Smooth muscle cell (in vitro differentiated cells): ENCODE data around the gene NOL12. TPM values are rescaled to one million over a fixed set of nuclear protein-coding genes. Genes with fewer than 3 reads are reported as not detected.
A peak's percentile ranks its signal among the peaks of the same experiment; 100 is the strongest.
"Not testable (repeated sequence)": the region's sequence is repeated elsewhere in the genome, so short reads cannot be mapped to it uniquely, and the experiment has no call there.

Experiments
- DNase-seq: peaks from one replicate; lab custom pipeline; 2025; ENCODE audit not compliant: unreplicated experiment; lab: John Stamatoyannopoulos, UW
- H2AFZ ChIP-seq: fragments of 200-600 bp; sonication (generic); 2 replicates; pipeline ENCODE4 v1.6.0; 2016; ENCODE audit warnings: antibody characterized with exemption, low read depth, mild to moderate bottlenecking
- H3F3A ChIP-seq: fragments of 200-600 bp; sonication (generic); 2 replicates; pipeline ENCODE4 v1.6.0; 2017; ENCODE audit warnings: antibody characterized with exemption, low read depth
- H3K27ac ChIP-seq: fragments of 200-600 bp; sonication (generic); 2 replicates; pipeline ENCODE4 v1.5.1; 2016; ENCODE audit warnings: low read depth, mild to moderate bottlenecking
- H3K27me3 ChIP-seq: fragments of 200-600 bp; sonication (generic); 2 replicates; pipeline ENCODE4 v1.6.1; 2016; ENCODE audit warnings: low read depth, mild to moderate bottlenecking
- H3K36me3 ChIP-seq: fragments of 200-600 bp; sonication (generic); 2 replicates; pipeline ENCODE4 v1.5.1; 2016; ENCODE audit warnings: low read depth
- H3K4me1 ChIP-seq: fragments of 200-600 bp; sonication (generic); 2 replicates; pipeline ENCODE4 v1.5.1; 2016; ENCODE audit warnings: low read depth
- H3K4me2 ChIP-seq: fragments of 200-600 bp; sonication (generic); 2 replicates; pipeline ENCODE4 v1.6.0; 2016; ENCODE audit warnings: mild to moderate bottlenecking
- H3K4me3 ChIP-seq: fragments of 200-600 bp; sonication (generic); 2 replicates; pipeline ENCODE4 v1.5.1; 2016; ENCODE audit warnings: mild to moderate bottlenecking
- H3K79me2 ChIP-seq: fragments of 200-600 bp; sonication (generic); 2 replicates; pipeline ENCODE4 v1.6.0; 2016; ENCODE audit warnings: low read depth, mild to moderate bottlenecking
- H3K9ac ChIP-seq: fragments of 200-600 bp; sonication (generic); 2 replicates; pipeline ENCODE4 v1.6.0; 2016; ENCODE audit warnings: low read depth
- H3K9me3 ChIP-seq: fragments of 200-600 bp; sonication (generic); replicated peaks from 2 replicates; pipeline ENCODE4 v1.5.1; 2016; ENCODE audit warnings: low read depth
- H4K20me1 ChIP-seq: fragments of 200-600 bp; sonication (generic); 2 replicates; pipeline ENCODE4 v1.6.0; 2016; ENCODE audit warnings: low read depth
- CTCF ChIP-seq: fragments of 200-600 bp; sonication (generic); IDR thresholded peaks from 2 replicates; pipeline ENCODE4 v1.5.1; 2017; ENCODE audit warnings: borderline replicate concordance, mild to moderate bottlenecking, antibody characterized with exemption; ENCODE audit not compliant: insufficient read depth, poor library complexity, severe bottlenecking
- WGBS: methylation state at CpG from one replicate; pipeline ENCODE4 v1.1.7; 2016; ENCODE audit warnings: low lambda C conversion rate; 5-methylcytosine and 5-hydroxymethylcytosine counted together
- polyA plus RNA-seq: library from polyadenylated mRNA; unstranded; fragments of >200 nt; fragmentation: Nextera tagmentation; extraction: Ambion mirVana; gene quantifications from 2 replicates; pipeline ENCODE4 v1.2.1, GENCODE V29; 2016
- total RNA-seq: library from RNA; depleted of rRNA; stranded (reverse); fragments of >200 nt; gene quantifications from 2 replicates; pipeline ENCODE4 v1.2.3, GENCODE V29; 2014

The NOL12 gene
- total and polyA plus RNA-seq, 2 experiments from 2014 or later = 13.2 to 31.0 TPM

DNA sequence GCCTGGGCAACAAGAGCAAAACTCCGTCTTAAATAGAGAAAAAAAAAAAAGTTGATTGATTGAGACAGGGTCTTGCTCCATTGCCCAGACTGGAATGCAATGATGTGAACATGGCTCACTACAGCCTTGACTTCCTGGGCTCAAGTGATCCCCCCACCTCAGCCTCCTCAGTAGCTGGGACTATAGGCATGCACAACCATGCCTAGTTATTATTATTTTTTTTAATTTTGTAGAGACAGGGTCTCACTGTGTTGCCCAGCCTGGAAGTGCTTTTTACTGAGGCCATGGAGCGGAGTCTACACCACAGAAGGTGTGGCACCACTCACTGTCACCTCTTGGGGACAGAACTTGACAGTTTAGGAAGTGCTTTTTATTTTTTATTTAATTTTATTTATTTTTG lies 28.5 kb downstream of the NOL12 start:
- H3K9me3 ChIP-seq = no peaks in the 10 kb centered on the region
- no peaks in the 10 kb centered on the region for H3K36me3 ChIP-seq
- H2AFZ ChIP-seq = no peak overlapping the region
- WGBS = 97% methylated on average over 2 of the region's 2 CpGs
- no peak for TF ChIP-seq CTCF
- no peaks in the 10 kb centered on the region for H3K79me2 ChIP-seq
- H3K4me1 ChIP-seq = no peaks in the 10 kb centered on the region
- H4K20me1 ChIP-seq = peaks cover 4% of the 10 kb centered on the region
- H3K4me3 ChIP-seq = no peak overlapping the region
- no peaks in the 10 kb centered on the region for H3F3A ChIP-seq
- H3K27ac ChIP-seq = no peak overlapping the region
- DNase-seq = no peak
- H3K9ac ChIP-seq = no peak overlapping the region
- H3K4me2 ChIP-seq = no peak overlapping the region
- no peaks in the 10 kb centered on the region for H3K27me3 ChIP-seq

GRCh38 chr22:37715760-37716159 lies 29.6 kb downstream of the NOL12 start:
- Histone ChIP-seq H3K4me1 (no peaks in the 10 kb centered on the region), H3K9ac (no peak overlapping the region), H3K9me3 (no peaks in the 10 kb centered on the region), H3K27me3 (no peaks in the 10 kb centered on the region), H2AFZ (no peak overlapping the region), H3K79me2 (no peaks in the 10 kb centered on the region), H3K4me3 (no peak overlapping the region), H3K27ac (no peak overlapping the region), H4K20me1 (peaks cover 10% of the 10 kb centered on the region), H3K36me3 (no peaks in the 10 kb centered on the region), H3K4me2 (no peak overlapping the region), H3F3A (no peaks in the 10 kb centered on the region)
- no peak for DNase-seq
- no peak for TF ChIP-seq CTCF
- 98% methylated on average over 7 of the region's 7 CpGs for WGBS

DNA sequence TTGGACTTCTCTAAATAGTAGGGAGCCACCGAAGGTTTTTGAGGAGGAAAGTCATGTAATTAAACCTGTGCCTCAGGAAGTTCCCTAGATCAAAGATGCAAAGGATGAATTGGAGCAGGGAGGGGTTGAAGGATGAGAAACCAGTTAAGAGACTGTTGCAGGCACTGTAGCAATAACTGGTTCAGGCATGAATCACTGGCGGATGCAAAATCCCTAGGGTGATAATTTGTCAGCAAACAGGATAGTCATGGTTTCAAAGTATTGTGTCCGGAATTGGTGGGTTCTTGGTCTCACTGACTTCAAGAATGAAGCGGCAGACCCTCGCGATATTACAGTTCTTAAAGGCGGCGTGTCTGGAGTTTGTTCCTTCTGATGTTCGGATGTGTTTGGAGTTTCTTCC lies 30.6 kb downstream of the NOL12 start:
- TF ChIP-seq CTCF = no peak
- H3F3A ChIP-seq = no peaks in the 10 kb centered on the region
- no peaks in the 10 kb centered on the region for H3K9me3 ChIP-seq
- no peak overlapping the region for H2AFZ ChIP-seq
- H3K27me3 ChIP-seq = no peaks in the 10 kb centered on the region
- no peaks in the 10 kb centered on the region for H3K4me1 ChIP-seq
- H3K27ac ChIP-seq = peak overlapping the region; percentile 72
- H3K9ac ChIP-seq = no peak overlapping the region
- WGBS = 83% methylated on average over 9 of the region's 9 CpGs
- DNase-seq = no peak
- H3K79me2 ChIP-seq = no peaks in the 10 kb centered on the region
- H3K4me2 ChIP-seq = peak overlapping the region; percentile 26
- peaks cover 10% of the 10 kb centered on the region for H4K20me1 ChIP-seq
- no peaks in the 10 kb centered on the region for H3K36me3 ChIP-seq
- H3K4me3 ChIP-seq = no peak overlapping the region

DNA sequence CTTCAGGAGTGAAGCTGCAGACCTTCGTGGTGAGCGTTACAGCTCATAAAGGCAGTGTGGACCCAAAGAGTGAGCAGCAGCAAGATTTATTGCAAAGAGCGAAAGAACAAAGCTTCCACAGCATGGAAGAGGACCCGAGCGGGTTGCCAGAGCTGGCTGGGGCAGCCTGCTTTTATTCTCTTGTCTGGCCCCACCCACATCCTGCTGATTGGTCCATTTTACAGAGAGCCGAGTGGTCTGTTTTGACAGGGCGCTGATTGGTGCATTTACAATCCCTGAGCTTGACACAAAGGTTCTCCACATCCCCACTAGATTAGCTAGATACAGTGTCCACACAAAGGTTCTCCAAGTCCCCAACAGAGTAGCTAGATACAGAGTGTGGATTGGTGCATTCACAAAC lies 31.1 kb downstream of the NOL12 start:
- not testable (repeated sequence) for H3K9me3 ChIP-seq, H3K27me3 ChIP-seq, H3K4me3 ChIP-seq, H3F3A ChIP-seq, H2AFZ ChIP-seq, DNase-seq, H3K4me1 ChIP-seq, H3K79me2 ChIP-seq, H3K36me3 ChIP-seq, H3K9ac ChIP-seq
- H3K4me2 ChIP-seq = peak overlapping the region; percentile 26
- H4K20me1 ChIP-seq = peaks cover 10% of the 10 kb centered on the region
- WGBS = 87% methylated on average over 7 of the region's 7 CpGs
- H3K27ac ChIP-seq = peak overlapping the region; percentile 72

DNA sequence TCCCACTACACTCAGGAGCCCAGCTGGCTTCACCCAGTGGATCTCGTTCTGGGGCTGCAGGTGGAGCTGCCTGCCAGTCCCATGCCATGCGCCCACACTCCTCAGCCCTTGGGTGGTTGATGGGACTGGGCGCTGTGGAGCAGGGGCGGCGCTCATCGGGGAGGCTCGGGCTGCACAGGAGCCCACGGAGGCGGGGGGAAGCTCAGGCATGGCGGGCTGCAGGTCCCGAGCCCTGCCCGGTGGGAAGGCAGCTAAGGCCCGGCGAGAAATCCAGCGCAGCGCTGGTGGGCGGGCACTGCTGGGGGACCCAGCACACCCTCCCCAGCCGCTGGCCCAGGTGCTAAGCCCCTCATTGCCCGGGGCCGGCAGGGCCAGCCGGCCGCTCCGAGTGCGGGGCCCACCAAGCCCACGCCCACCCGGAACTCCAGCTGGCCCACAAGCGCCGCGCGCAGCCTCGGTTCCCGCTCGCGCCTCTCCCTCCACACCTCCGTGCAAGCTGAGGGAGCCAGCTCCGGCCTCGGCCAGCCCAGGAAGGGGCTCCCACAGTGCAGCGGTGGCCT lies 31.7 kb downstream of the NOL12 start:
- H2AFZ ChIP-seq, H3K4me1 ChIP-seq, DNase-seq, H3K4me3 ChIP-seq, H3K4me2 ChIP-seq, H3K36me3 ChIP-seq, H3K27me3 ChIP-seq, H3K9ac ChIP-seq, H3K27ac ChIP-seq, H3K79me2 ChIP-seq, H3K9me3 ChIP-seq, H3F3A ChIP-seq: not testable (repeated sequence)
- whole genome bisulfite sequencing = 94% methylated on average over 16 of the region's 38 CpGs
- peaks cover 10% of the 10 kb centered on the region for H4K20me1 ChIP-seq
